DMS53 (cell line): ENCODE results near the gene CZIB.
A peak's percentile ranks its signal among the peaks of the same experiment; 100 is the strongest.
"Not testable (repeated sequence)": the region's sequence is repeated elsewhere in the genome, so short reads cannot be mapped to it uniquely, and the experiment has no call there.

Experiments
- DNase-seq: peaks from one replicate; lab custom pipeline; 2025; lab: John Stamatoyannopoulos, UW

The CZIB gene

GRCh38 chr1:53189061-53189460 lies 31.4 kb downstream of the CZIB start:
- DNase-seq: no peak

DNA sequence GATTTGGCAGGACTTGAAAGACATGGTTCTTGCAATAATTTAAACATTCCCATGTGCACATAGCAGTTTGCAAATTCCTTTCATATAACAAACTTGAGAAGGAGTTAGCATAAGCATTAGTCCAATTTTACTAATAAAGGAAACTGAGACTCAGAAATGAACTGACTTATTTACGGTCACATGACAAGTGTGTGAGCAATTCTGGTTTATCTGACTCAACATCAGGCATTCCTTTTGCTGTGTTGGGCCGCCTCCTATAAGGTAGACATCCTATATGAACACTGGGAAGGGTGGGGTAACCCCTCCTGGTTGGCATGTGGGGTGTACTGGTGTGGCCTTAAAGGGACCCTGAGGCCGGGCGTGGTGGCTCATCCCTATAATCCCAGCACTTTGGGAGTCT lies 32.3 kb downstream of the CZIB start:
- DNase-seq: no peak

DNA sequence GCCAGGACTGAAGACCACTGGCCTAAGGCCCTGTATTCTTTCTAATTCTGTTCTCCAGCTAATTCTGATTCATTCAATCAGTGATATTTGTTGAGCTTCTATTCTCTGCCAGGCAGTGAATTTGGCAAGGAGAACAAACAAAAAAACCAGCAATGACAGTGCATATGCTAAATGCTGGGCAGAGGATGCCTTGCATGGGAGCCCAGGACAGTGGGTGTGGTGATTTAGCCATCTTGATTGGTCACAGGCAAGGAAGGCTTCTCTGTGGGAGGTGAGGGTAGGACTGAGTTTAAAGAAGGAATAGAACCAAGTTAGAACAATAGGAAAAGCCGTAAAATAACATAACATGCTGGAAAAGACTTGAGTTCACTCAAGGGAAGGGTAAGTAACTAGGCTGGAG lies 33.0 kb downstream of the CZIB start:
- no peak for DNase-seq

GRCh38 chr1:53186533-53186932 lies 33.9 kb downstream of the CZIB start:
- no peak for DNase-seq

DNA sequence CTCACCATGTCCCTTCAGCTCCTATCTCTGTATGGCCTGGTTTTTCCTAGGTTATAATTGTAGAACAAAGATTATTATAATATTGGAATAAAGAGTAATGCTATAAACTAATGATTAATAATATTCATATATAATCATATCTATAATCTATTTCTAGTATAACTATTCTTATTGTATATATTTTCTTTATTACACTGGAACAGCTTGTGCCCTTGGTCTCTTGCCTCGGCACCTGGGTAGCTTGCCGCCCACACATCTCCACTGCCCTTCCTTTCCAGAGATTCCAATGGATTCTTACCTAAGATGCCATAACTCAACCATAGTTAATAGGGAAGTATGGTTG lies 34.5 kb downstream of the CZIB start:
- DNase-seq: not testable (repeated sequence)

DNA sequence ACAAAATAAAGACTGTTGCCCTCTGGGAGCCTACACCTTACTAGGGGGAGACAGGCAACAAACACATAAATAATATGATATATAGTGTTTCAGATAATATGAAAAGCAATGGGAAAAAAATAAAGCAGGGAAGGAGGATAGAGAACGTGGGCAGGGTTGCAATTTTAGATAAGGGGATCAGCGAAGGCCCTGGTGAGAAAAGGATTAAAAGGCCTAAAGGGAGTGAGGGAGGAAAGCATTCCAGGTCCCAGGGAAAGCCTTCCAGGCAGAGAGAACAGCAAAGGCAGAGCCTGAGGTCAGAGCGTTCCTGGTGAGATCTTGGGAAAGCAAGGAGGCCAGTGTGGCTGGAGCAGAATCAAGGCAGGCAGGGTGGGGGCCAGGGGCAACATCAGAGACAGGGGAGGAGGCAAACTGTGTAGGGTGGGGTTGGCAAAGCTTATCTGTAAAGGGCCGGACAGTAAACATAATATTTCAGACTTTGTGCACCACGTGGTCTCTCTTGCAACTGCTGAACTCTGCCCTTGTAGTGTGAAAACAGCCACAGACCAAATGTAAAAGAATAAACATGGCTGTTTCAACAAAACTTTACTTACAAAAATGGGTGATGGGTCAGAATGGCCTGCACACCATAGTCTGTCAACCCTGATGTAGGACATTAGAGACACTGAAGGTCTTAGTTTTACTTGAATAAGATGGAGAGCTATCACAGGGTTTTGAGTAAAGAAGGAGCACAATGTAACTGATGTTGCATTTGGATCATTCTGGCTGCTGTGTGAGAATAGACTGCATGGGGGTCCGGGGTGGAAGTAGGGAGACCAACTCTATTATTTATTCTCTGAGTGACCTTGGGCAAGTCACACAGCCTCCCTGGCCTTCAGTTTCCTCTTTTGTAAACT lies 37.1 kb downstream of the CZIB start:
- no peak for DNase-seq

GRCh38 chr1:53182716-53183094 lies 37.7 kb downstream of the CZIB start:
- DNase-seq: no peak

- DNase-seq: peak; percentile 94
These were observed 38.3 kb downstream of the CZIB start for GRCh38 chr1:53182111-53182593.

GRCh38 chr1:53180951-53181350 lies 39.5 kb downstream of the CZIB start:
- DNase-seq: no peak

GRCh38 chr1:53180226-53180625 lies 40.2 kb downstream of the CZIB start:
- no peak for DNase-seq

DNA sequence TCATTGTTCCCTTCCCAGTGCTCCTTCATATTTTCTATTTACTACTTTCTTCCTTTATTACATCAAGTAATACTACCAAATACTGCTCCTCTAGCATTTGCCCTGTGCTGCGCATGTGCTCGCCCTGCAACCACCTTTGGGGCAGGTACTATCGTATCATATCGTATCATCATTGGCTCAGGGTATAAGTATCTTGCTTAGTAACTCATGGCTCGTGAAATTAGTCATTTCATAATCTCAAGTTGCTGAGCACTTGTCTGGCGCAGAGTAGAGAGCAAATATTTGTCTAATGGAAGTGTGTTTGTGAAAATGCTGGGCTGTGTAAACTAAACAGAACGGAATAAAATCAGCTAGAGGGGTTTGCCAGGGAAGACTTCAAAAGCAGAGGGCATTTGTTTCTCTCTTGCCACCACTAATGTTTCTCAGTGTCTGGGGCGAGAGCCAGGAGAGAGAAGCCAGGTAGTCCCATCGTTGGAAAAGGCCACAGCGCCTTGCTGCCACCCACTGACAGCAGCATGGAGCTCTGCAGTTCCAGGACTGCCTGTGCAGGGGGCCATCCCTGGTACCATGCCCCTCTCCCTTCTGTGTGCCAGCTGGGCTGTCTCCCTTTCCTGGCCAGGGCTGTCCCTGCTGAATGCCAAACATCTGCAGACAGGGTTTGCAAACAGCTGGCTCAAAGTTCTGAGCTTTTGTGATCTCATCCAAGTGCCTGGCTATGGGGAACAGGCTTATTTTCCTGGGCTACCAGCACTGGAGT lies 43.8 kb downstream of the CZIB start:
- DNase-seq: peak; percentile 95

GRCh38 chr1:53174971-53175913 lies 45.2 kb downstream of the CZIB start:
- peak; percentile 69 for DNase-seq

DNA sequence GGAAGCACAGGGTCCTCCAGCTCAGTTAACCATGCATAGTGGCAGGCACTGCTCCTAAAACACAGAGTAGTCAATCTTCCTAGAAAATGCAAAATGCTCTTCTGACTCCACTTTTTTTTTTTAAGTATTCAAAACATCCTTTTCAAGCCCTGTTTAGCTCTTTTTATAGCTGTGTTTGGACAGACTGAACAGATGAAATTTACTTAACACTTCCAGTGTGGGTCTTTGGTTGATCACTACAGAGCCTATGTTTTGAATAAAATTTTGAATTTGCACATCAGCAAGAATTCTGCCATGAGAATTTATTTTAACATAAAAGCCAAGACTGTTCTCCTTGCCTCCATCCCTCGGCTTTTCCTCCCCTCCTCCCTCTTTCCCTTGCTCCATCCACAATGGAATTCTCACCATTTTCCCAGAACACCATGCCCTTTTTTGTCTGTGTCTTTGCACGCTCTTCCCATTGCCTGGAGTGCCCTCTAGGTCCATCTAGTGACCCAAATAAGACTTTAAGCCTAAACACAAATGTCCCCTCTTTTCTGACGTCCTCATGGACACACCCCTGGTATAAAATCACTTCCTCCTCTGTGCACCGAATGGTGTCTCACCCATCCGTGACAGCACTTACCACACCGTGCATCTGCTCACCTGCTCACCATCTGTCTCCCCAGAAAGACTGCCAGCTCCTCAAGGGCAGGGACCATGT lies 47.9 kb downstream of the CZIB start:
- peak; percentile 97 for DNase-seq

GRCh38 chr1:53166912-53167311 lies 53.5 kb downstream of the CZIB start:
- no peak for DNase-seq

DNA sequence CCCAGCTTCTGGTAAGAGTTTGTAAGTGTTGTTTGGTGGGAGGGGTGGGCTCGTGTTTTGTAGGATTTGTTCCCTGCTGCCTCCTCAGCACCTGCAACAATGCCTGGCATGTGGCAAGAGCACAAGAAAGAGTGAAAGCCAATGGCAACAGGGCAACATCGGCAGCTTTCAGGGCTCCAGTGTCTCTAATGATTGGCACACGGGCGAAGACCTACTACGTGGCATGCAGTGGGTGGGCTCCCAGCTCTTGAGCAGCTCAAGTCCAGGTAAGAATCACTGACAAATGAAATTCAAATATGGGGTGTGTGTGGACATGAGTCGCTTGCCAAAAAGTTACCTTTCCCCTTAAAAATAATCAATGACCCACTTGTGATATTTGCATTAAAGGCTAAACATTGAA lies 54.1 kb downstream of the CZIB start:
- no peak for DNase-seq

DNA sequence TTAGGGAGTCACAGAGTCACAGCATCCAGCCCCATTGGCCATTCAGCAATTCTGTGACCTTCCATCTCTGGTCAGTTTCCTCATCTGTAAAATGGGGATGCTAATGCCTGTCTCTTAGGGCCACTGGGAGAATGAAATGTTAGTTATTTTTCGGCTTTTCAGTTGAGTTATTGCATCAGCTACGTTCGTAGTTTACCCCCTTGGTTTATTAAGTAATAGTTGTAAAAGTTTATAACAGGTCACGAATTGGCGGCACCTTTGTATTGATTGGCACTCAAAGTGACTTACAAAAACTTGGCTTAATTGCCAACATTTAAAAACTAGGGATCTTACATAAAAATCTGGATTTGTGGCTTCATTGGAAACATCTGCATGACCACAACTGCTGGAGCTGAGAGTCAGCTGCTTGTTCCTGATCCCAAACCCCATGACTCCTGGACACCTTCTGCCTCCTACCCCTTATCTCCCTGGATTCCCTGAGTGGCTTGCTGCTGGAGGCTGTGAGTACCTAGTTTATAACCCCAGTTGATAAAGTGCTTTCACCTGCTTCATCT lies 54.9 kb downstream of the CZIB start:
- no peak for DNase-seq
